ENCODE data around the gene ELOVL1.

Gene ELOVL1

GRCh38 chr1:43327549-43328292 lies 40.1 kb downstream of the ELOVL1 start:
- DNase-seq (ENCODE audit: low read depth) = peak; percentile 31

- no peak for DNase-seq (ENCODE audit: low read depth)
Measured at GRCh38 chr1:43325381-43325780, 42.4 kb downstream of the ELOVL1 start.

- DNase-seq (ENCODE audit: low read depth) = peak; percentile 40
Measured at GRCh38 chr1:43324810-43325209, 43.0 kb downstream of the ELOVL1 start.

- DNase-seq (ENCODE audit: low read depth) = no peak
Measured at GRCh38 chr1:43322506-43322905, 45.3 kb downstream of the ELOVL1 start.

- DNase-seq (ENCODE audit: low read depth) = peak; percentile 34
Measured at GRCh38 chr1:43321331-43321891, 46.4 kb downstream of the ELOVL1 start.

- no peak for DNase-seq (ENCODE audit: low read depth)
Measured at GRCh38 chr1:43319766-43320165, 48.0 kb downstream of the ELOVL1 start.

- no peak for DNase-seq (ENCODE audit: low read depth)
Measured at GRCh38 chr1:43319288-43319687, 48.5 kb downstream of the ELOVL1 start.

GRCh38 chr1:43318831-43319230 lies 49.0 kb downstream of the ELOVL1 start:
- DNase-seq (ENCODE audit: low read depth) = no peak

GRCh38 chr1:43317817-43318471 lies 49.9 kb downstream of the ELOVL1 start:
- no peak for DNase-seq (ENCODE audit: low read depth)

- DNase-seq (ENCODE audit: low read depth) = no peak
Measured at GRCh38 chr1:43316738-43317520, 50.9 kb downstream of the ELOVL1 start.

- DNase-seq (ENCODE audit: low read depth) = no peak
Measured at GRCh38 chr1:43315963-43316737, 51.7 kb downstream of the ELOVL1 start.

GRCh38 chr1:43315481-43315880 lies 52.3 kb downstream of the ELOVL1 start:
- no peak for DNase-seq (ENCODE audit: low read depth)

GRCh38 chr1:43314233-43314632 lies 53.6 kb downstream of the ELOVL1 start:
- DNase-seq (ENCODE audit: low read depth) = no peak

- no peak for DNase-seq (ENCODE audit: low read depth)
Measured at GRCh38 chr1:43313771-43314170, 54.0 kb downstream of the ELOVL1 start.

All from ELR (cell line).